Gastrocnemius medialis (tissue), 4 donors: ENCODE results near the gene NKX2-2.

Experiments
- CTCF ChIP-seq, 5 experiments: fragments of 450-650 bp in 3 of 5; fragments of 200-600 bp in 2 of 5; sonication (generic) in 2 of 5; IDR thresholded peaks in 4 of 5; conservative IDR thresholded peaks in 1 of 5; 1 replicate in 4 of 5; 2 replicates in 1 of 5; pipeline ENCODE4 v1.5.1; 2016 to 2019; ENCODE audit warnings: antibody characterized with exemption in 5 of 5, mild to moderate bottlenecking in 3 of 5, moderate library complexity in 3 of 5
- POLR2A ChIP-seq, 2 donors: fragments of 450-650 bp; IDR thresholded peaks; one replicate each; pipeline ENCODE4 v1.6.1; 2017; ENCODE audit warnings: antibody characterized with exemption in 2 of 2, mild to moderate bottlenecking in 2 of 2, moderate library complexity in 2 of 2

- TF ChIP-seq POLR2A (IDR thresholded peaks at IDR 0.05) (no peak), CTCF (IDR thresholded peaks at IDR 0.05 in 4 of 5, conservative IDR thresholded peaks at IDR 0.05 in 1 of 5) (no peak)
These were observed 9.5 kb upstream of the NKX2-2 start for GRCh38 chr20:21523281-21523868.
